HG03558 (cell line): Measurements from ENCODE around the gene LOXL4.

Source experiments
- ATAC-seq: cut with Tn5 transposase; IDR thresholded peaks from one replicate; pipeline ENCODE4 v1.9.1; 2021; ENCODE audit warnings: moderate number of reproducible peaks; ENCODE audit not compliant: unreplicated experiment; ENCODE audit errors: extremely low read depth

Gene LOXL4

GRCh38 chr10:98295907-98296306 lies 27.9 kb upstream of the LOXL4 start:
- ATAC-seq: no peak

- no peak for ATAC-seq
Observed at GRCh38 chr10:98295401-98295811, 27.4 kb upstream of the LOXL4 start.

- no peak for ATAC-seq
Observed at GRCh38 chr10:98294270-98294627, 26.3 kb upstream of the LOXL4 start.

GRCh38 chr10:98293550-98294269 lies 25.7 kb upstream of the LOXL4 start:
- ATAC-seq: no peak

- ATAC-seq: no peak
Observed at GRCh38 chr10:98292971-98293370, 25.0 kb upstream of the LOXL4 start.

- no peak for ATAC-seq
Observed at GRCh38 chr10:98289802-98290209, 21.8 kb upstream of the LOXL4 start.

GRCh38 chr10:98287321-98287720 lies 19.3 kb upstream of the LOXL4 start:
- no peak for ATAC-seq

GRCh38 chr10:98286419-98286818 lies 18.4 kb upstream of the LOXL4 start:
- ATAC-seq: no peak

- no peak for ATAC-seq
Observed at GRCh38 chr10:98285416-98285815, 17.4 kb upstream of the LOXL4 start.

GRCh38 chr10:98276311-98276710 lies 8.3 kb upstream of the LOXL4 start:
- ATAC-seq: no peak

GRCh38 chr10:98274562-98274961 lies 6.6 kb upstream of the LOXL4 start:
- ATAC-seq: no peak

- ATAC-seq: no peak
Observed at GRCh38 chr10:98273057-98273850, 5.3 kb upstream of the LOXL4 start.

- ATAC-seq: no peak
Observed at GRCh38 chr10:98272656-98273055, 4.7 kb upstream of the LOXL4 start.

GRCh38 chr10:98272245-98272644 lies 4.3 kb upstream of the LOXL4 start:
- ATAC-seq: no peak

- ATAC-seq: no peak
Observed at GRCh38 chr10:98270786-98271185, 2.8 kb upstream of the LOXL4 start.

GRCh38 chr10:98270073-98270740 lies 2.2 kb upstream of the LOXL4 start:
- no peak for ATAC-seq

- ATAC-seq: no peak
Observed at GRCh38 chr10:98269435-98269912, 1.5 kb upstream of the LOXL4 start.

GRCh38 chr10:98268694-98269431 lies 869 bp upstream of the LOXL4 start:
- ATAC-seq: no peak

GRCh38 chr10:98267069-98267893 lies 713 bp downstream of the LOXL4 start:
- ATAC-seq: no peak

- no peak for ATAC-seq
Observed at GRCh38 chr10:98266647-98267046, 1.3 kb downstream of the LOXL4 start.
